Measurements from ENCODE around the gene MCAM. TPM values are rescaled to one million over a fixed set of nuclear protein-coding genes. Genes with fewer than 3 reads are reported as not detected.
A peak's percentile ranks its signal among the peaks of the same experiment; 100 is the strongest.

Gene MCAM
- polyA plus RNA-seq, 4 donors: 1.1 to 82.3 (median 11.5) TPM

DNA sequence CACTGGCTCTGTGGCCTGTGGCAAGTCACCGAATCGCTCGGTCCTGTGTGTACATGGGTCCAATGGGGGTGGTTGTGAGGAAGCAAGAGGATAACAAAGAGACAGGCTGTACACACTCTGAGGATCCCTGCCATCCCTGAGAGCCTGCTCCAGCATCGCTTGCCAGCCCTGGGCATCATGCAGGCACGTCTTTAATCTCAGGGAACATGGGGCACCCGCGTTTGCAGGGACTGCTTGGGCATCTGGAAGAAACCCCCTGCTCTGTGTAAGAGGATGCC, 25.0 kb upstream of the MCAM start:
- H3K4me1 ChIP-seq (ENCODE audit: control insufficient read depth in 3 of 3, insufficient read depth in 2 of 3, low read depth in 1 of 3, low read length in 2 of 3): peaks cover 3 to 39% (median 5%) of the 10 kb centered on the region in 3 donors
- H3K4me3 ChIP-seq (ENCODE audit: low read depth in 1 of 3, low read length in 3 of 3): no peak overlapping the region
- H3K27me3 ChIP-seq (ENCODE audit: control insufficient read depth in 3 of 3, insufficient read depth in 3 of 3, low read length in 3 of 3): peaks cover 0 to 34% (median 0%) of the 10 kb centered on the region in 3 donors
- H3K36me3 ChIP-seq (ENCODE audit: control insufficient read depth in 3 of 3, insufficient read depth in 2 of 3, low read depth in 1 of 3, low read length in 3 of 3): peaks cover 0 to 10% (median under 1%) of the 10 kb centered on the region in 3 donors
- 59 to 73% (median 64%) methylated on average over 7 of the region's 7 CpGs for WGBS, 3 donors
- H3K9me3 ChIP-seq (ENCODE audit: control insufficient read depth in 2 of 2, insufficient read depth in 1 of 2, low read depth in 1 of 2, low read length in 1 of 2): no peaks in the 10 kb centered on the region
- DNase-seq (no peak), FAIRE-seq (no peak)
- no peak overlapping the region for H3K27ac ChIP-seq (ENCODE audit: low read depth in 1 of 3, low read length in 2 of 3)

DNA sequence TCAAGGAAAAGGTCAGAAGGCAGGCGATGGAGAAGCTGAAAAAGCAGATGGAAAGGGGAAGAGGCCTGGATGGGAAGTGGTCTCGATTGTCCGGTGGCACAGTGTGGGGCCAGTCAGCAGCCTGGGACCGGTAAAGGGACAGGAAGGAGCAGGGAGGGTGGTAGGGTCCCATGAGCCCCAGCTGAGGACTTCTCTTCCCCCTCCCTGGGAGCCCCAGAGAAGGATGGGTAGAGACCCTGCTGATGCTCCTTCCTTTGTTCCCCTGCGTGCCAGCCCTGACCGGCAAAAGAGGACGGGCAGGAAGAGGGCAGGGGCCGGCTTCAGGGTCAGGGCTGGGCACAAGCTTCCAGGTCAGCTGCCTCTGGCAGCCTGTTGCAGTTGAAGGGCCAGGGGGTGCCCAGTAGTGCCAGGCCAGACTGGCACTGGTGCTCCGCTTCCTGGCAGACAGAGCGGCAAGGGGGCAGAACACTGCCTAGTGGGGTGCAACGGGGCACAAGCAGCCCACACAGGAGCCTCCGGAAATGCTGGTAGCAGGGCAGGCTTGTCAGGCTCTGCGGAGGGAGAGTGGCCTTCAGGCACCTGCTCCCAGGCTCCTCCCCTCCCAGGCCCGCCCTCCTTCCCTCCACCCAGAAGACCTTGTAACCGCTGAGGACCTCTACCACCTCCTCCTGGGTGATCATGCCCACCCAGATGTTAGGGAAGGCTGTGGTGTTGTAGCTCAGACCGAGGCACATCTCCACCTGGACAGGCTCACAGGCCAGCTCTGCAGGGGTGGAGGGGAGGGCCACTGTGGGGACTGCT, 24.5 kb upstream of the MCAM start:
- no peak for DNase-seq
- Histone ChIP-seq H3K4me1 (ENCODE audit: control insufficient read depth in 3 of 3, insufficient read depth in 2 of 3, low read depth in 1 of 3, low read length in 2 of 3) (peaks cover 3 to 43% (median 5%) of the 10 kb centered on the region in 3 donors), H3K4me3 (ENCODE audit: low read depth in 1 of 3, low read length in 3 of 3) (peak overlapping the region in 1 of 3 donors; percentile 18), H3K27ac (ENCODE audit: low read depth in 1 of 3, low read length in 2 of 3) (peak overlapping the region in 2 of 3 donors; percentile 73 to 86), H3K27me3 (ENCODE audit: control insufficient read depth in 3 of 3, insufficient read depth in 3 of 3, low read length in 3 of 3) (peaks cover 0 to 34% (median 0%) of the 10 kb centered on the region in 3 donors), H3K9me3 (ENCODE audit: control insufficient read depth in 2 of 2, insufficient read depth in 1 of 2, low read depth in 1 of 2, low read length in 1 of 2) (no peaks in the 10 kb centered on the region), H3K36me3 (ENCODE audit: control insufficient read depth in 3 of 3, insufficient read depth in 2 of 3, low read depth in 1 of 3, low read length in 3 of 3) (peaks cover 0 to 15% (median 2%) of the 10 kb centered on the region in 3 donors)
- no peak for FAIRE-seq
- WGBS, 3 donors: 28 to 39% (median 28%) methylated on average over 13 to 16 of the region's 16 CpGs

GRCh38 chr11:119340335-119341221, 23.6 kb upstream of the MCAM start, which contains the start of gene C1QTNF5:
C1QTNF5 (minus strand) TSS chr11:119340883; CDS start chr11:119340397, 486 bp downstream.
- 3 to 4% (median 4%) methylated on average over 32 to 53 of the region's 53 CpGs for WGBS, 3 donors
- Histone ChIP-seq H3K27me3 (ENCODE audit: control insufficient read depth in 3 of 3, insufficient read depth in 3 of 3, low read length in 3 of 3) (peaks cover 0 to 34% (median 0%) of the 10 kb centered on the region in 3 donors), H3K4me3 (ENCODE audit: low read depth in 1 of 3, low read length in 3 of 3) (peak within 1 kb of the TSS; percentile 26 to 56 (median 48)), H3K4me1 (ENCODE audit: control insufficient read depth in 3 of 3, insufficient read depth in 2 of 3, low read depth in 1 of 3, low read length in 2 of 3) (peaks cover 3 to 44% (median 5%) of the 10 kb centered on the region in 3 donors), H3K9me3 (ENCODE audit: control insufficient read depth in 2 of 2, insufficient read depth in 1 of 2, low read depth in 1 of 2, low read length in 1 of 2) (no peaks in the 10 kb centered on the region), H3K36me3 (ENCODE audit: control insufficient read depth in 3 of 3, insufficient read depth in 2 of 3, low read depth in 1 of 3, low read length in 3 of 3) (peaks cover 0 to 23% (median 2%) of the 10 kb centered on the region in 3 donors), H3K27ac (ENCODE audit: low read depth in 1 of 3, low read length in 2 of 3) (peak within 1 kb of the TSS; percentile 56 to 86 (median 73))
- peak; percentile 69 to 82 for DNase-seq
- FAIRE-seq: no peak

- peak overlapping the region; percentile 26 to 56 (median 48) for H3K4me3 ChIP-seq (ENCODE audit: low read depth in 1 of 3, low read length in 3 of 3)
- peak overlapping the region; percentile 56 to 86 (median 73) for H3K27ac ChIP-seq (ENCODE audit: low read depth in 1 of 3, low read length in 2 of 3)
- peaks cover 0 to 34% (median 0%) of the 10 kb centered on the region in 3 donors for H3K27me3 ChIP-seq (ENCODE audit: control insufficient read depth in 3 of 3, insufficient read depth in 3 of 3, low read length in 3 of 3)
- FAIRE-seq: no peak
- DNase-seq: peak; percentile 63 to 74
- H3K4me1 ChIP-seq (ENCODE audit: control insufficient read depth in 3 of 3, insufficient read depth in 2 of 3, low read depth in 1 of 3, low read length in 2 of 3): peaks cover 3 to 51% (median 10%) of the 10 kb centered on the region in 3 donors
- WGBS, 3 donors: 4 to 6% (median 4%) methylated on average over 64 to 86 of the region's 86 CpGs
- H3K36me3 ChIP-seq (ENCODE audit: control insufficient read depth in 3 of 3, insufficient read depth in 2 of 3, low read depth in 1 of 3, low read length in 3 of 3): peaks cover 0 to 27% (median 2%) of the 10 kb centered on the region in 3 donors
- H3K9me3 ChIP-seq (ENCODE audit: control insufficient read depth in 2 of 2, insufficient read depth in 1 of 2, low read depth in 1 of 2, low read length in 1 of 2): no peaks in the 10 kb centered on the region
These were observed 22.8 kb upstream of the MCAM start for GRCh38 chr11:119339589-119340334.

DNA sequence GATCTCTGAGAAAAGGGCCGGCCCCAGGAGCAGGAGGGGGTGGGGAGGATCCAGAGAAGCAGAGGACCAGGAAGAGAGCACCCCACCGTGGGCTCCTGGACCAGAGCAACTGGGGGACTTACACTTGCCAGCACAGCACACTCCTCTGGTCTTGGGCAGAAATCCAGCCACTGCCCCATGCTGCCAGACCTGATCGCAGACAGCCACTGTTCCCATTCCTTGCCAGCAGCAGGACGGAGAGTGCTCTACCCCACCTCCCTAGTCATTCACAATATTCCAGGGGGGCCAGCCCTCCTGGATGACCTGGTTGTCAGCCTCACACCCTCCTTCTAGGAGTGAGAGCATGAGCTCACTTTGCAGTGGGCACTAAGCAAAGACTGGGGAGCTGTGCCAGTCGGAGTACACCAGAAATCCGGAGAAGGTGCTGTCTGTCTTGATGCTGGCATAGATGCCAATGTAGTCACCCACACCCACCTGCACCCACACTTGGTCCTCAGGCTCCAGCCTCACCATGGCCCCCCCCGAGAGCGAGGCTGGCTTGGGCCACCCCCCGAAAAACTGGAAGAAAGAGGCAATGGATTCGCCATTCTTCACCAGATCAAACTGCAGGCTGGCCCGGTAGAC, 22.1 kb upstream of the MCAM start:
- FAIRE-seq (no peak), DNase-seq (no peak)
- Histone ChIP-seq H3K4me1 (ENCODE audit: control insufficient read depth in 3 of 3, insufficient read depth in 2 of 3, low read depth in 1 of 3, low read length in 2 of 3) (peaks cover 3 to 51% (median 10%) of the 10 kb centered on the region in 3 donors), H3K4me3 (ENCODE audit: low read depth in 1 of 3, low read length in 3 of 3) (peak overlapping the region in 1 of 3 donors; percentile 40), H3K9me3 (ENCODE audit: control insufficient read depth in 2 of 2, insufficient read depth in 1 of 2, low read depth in 1 of 2, low read length in 1 of 2) (no peaks in the 10 kb centered on the region), H3K27me3 (ENCODE audit: control insufficient read depth in 3 of 3, insufficient read depth in 3 of 3, low read length in 3 of 3) (peaks cover 0 to 34% (median 0%) of the 10 kb centered on the region in 3 donors), H3K27ac (ENCODE audit: low read depth in 1 of 3, low read length in 2 of 3) (peak overlapping the region in 2 of 3 donors; percentile 0 to 47), H3K36me3 (ENCODE audit: control insufficient read depth in 3 of 3, insufficient read depth in 2 of 3, low read depth in 1 of 3, low read length in 3 of 3) (peaks cover 0 to 27% (median 2%) of the 10 kb centered on the region in 3 donors)
- WGBS, 3 donors: 49 to 77% (median 71%) methylated on average over 10 to 11 of the region's 11 CpGs

DNA sequence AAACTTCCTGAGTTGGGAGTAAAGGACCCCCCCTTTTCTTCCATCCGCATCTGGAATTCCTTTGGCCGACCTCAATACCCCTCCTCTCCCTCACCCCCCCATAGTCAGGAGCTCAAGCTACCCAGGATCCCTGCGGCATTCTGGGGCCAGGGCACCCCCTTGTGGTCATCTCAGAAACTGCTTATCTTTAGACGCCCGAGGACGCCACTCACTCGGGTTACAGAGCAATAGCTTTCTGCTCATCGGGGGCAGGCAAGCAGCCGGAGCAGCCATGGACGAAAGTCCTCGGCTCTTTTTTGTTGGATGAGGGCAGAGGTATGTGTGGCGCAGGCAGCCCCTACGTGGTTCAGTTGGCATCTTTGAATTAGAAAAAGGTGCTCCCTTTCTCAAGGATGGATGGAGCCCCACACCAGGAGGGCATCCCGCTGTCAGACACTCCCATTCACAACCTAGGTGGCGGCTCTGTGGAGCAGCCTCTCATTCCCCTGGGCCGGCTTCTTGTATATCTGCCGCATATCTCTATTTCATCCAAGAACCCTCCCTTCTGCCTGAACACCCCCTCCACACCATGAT, 21.5 kb upstream of the MCAM start:
- DNase-seq (peak; percentile 70 to 88), FAIRE-seq (no peak)
- H3K9me3 ChIP-seq (ENCODE audit: control insufficient read depth in 2 of 2, insufficient read depth in 1 of 2, low read depth in 1 of 2, low read length in 1 of 2): no peaks in the 10 kb centered on the region
- peaks cover 3 to 51% (median 10%) of the 10 kb centered on the region in 3 donors for H3K4me1 ChIP-seq (ENCODE audit: control insufficient read depth in 3 of 3, insufficient read depth in 2 of 3, low read depth in 1 of 3, low read length in 2 of 3)
- H3K27me3 ChIP-seq (ENCODE audit: control insufficient read depth in 3 of 3, insufficient read depth in 3 of 3, low read length in 3 of 3): peaks cover 0 to 34% (median 0%) of the 10 kb centered on the region in 3 donors
- 14 to 21% (median 21%) methylated on average over 17 of the region's 17 CpGs for WGBS, 3 donors
- H3K36me3 ChIP-seq (ENCODE audit: control insufficient read depth in 3 of 3, insufficient read depth in 2 of 3, low read depth in 1 of 3, low read length in 3 of 3): peaks cover 0 to 27% (median 2%) of the 10 kb centered on the region in 3 donors
- peak overlapping the region in 2 of 3 donors; percentile 0 to 57 for H3K27ac ChIP-seq (ENCODE audit: low read depth in 1 of 3, low read length in 2 of 3)
- H3K4me3 ChIP-seq (ENCODE audit: low read depth in 1 of 3, low read length in 3 of 3): peak overlapping the region in 1 of 3 donors; percentile 40

- FAIRE-seq: no peak
- Histone ChIP-seq H3K27me3 (ENCODE audit: control insufficient read depth in 3 of 3, insufficient read depth in 3 of 3, low read length in 3 of 3) (peaks cover 0 to 34% (median 0%) of the 10 kb centered on the region in 3 donors), H3K9me3 (ENCODE audit: control insufficient read depth in 2 of 2, insufficient read depth in 1 of 2, low read depth in 1 of 2, low read length in 1 of 2) (no peaks in the 10 kb centered on the region), H3K4me1 (ENCODE audit: control insufficient read depth in 3 of 3, insufficient read depth in 2 of 3, low read depth in 1 of 3, low read length in 2 of 3) (peaks cover 3 to 51% (median 10%) of the 10 kb centered on the region in 3 donors), H3K4me3 (ENCODE audit: low read depth in 1 of 3, low read length in 3 of 3) (no peak overlapping the region), H3K27ac (ENCODE audit: low read depth in 1 of 3, low read length in 2 of 3) (peak overlapping the region in 2 of 3 donors; percentile 53 to 57), H3K36me3 (ENCODE audit: control insufficient read depth in 3 of 3, insufficient read depth in 2 of 3, low read depth in 1 of 3, low read length in 3 of 3) (peaks cover 0 to 27% (median 2%) of the 10 kb centered on the region in 3 donors)
- 55 to 82% (median 77%) methylated on average over 9 of the region's 9 CpGs for WGBS, 3 donors
- DNase-seq: no peak
These were observed 20.8 kb upstream of the MCAM start for GRCh38 chr11:119337581-119338317.

Measured in small intestine (tissue), 7 donors.